HG02763 (cell line): ENCODE measurements around the gene FUT7.
"Not testable (repeated sequence)": the region's sequence is repeated elsewhere in the genome, so short reads cannot be mapped to it uniquely, and the experiment has no call there.

Experiments
- ATAC-seq: cut with Tn5 transposase; IDR thresholded peaks from one replicate; pipeline ENCODE4 v1.9.1; 2021; ENCODE audit warnings: mild to moderate bottlenecking, moderate library complexity; ENCODE audit not compliant: unreplicated experiment

FUT7 gene

DNA sequence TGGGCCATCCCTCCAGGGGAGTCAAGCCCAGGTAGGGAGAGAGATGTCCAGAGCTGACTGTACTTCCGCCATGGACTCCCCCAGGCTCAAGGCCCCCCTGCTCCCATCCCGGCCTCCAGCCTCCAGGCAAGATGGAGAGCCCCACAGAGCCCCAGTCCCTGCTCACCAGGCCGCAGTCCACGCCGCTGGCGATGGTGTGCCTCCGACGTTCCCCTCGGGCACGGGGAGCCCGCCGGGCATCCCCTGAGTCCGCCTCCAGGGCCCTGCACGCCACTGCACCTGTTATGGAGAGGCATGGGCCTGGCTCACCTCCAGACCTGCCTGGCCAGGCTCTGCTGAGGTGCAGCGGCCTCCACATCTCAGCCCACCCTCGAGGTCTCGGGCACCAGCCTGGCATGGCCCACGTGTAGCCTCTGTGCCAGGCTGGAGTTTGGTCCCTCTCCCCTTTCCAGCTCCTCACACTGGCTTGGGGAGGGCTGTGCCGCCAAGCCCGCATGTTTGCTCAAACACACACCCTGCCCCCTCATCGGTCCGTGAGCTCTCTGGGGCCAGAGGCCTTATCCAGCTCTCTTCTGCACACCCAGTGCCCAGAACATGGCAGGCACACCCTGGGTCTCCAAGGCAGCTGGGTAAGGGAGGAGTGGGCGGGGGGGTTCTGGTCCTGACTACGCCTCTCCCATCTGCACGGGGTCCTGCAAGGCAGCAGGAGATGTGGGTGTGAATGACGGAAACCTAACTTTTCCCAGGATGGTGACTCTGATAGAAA lies 34.4 kb upstream of the FUT7 start:
- ATAC-seq, result no peak

- ATAC-seq, result no peak
Measured at GRCh38 chr9:137065336-137065967, 33.6 kb upstream of the FUT7 start.

- ATAC-seq, result no peak
Measured at GRCh38 chr9:137064880-137065164, 32.9 kb upstream of the FUT7 start.

GRCh38 chr9:137064027-137064879 lies 32.4 kb upstream of the FUT7 start:
- no peak for ATAC-seq

DNA sequence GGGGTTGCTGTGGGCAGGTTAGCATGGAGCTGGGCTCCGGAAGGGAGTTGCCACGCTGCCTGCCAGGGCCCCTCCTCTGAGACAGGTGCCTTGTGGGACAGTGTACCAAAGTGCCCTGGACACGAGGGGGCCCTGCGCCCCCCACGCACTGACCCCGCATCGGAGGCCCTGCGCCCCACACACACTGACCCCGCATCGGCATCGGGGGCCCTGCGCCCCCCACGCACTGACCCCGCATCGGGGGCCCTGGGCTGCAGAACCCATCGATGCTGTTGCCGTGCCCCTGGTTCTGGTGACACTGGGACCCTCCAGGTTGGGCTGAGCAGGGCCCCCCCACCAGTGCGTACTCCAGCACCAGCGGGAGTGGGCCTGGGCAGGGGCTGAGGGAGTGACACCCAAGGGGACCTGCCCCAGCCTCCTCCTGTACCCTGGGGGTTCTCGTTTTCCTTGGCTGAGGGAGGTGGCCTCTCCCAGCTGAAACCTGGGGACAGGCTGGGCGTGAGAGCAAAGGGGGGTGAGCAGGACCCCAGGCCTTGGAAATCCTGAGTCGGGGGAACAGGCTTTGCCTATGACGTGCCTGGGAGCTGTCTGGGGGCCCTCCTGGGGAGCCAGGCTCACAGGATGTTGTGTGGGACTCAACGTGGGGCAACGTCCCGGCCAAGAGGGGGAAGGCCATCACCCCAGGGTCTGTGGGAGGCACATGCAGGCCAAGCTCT lies 31.6 kb upstream of the FUT7 start:
- ATAC-seq, result no peak

DNA sequence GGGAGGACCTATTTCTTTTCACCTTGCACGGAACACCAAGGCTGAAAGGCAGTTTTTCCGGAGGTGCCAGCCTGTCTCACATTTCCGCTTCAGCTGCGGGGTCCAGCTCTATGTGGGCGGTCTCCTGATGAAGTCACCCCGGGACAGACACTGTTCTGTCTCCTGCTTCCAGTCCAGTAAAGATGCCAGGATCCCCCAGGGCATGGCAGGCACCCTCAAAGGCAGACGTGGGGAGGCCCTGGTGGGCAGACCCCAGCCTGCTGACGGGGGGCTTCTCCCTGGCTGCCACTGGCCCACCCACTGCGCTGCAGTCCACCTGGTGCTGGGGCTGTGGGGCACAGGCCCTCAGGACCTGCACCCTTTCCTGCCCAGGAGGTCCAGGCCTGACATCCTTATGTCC lies 30.9 kb upstream of the FUT7 start:
- not testable (repeated sequence) for ATAC-seq

DNA sequence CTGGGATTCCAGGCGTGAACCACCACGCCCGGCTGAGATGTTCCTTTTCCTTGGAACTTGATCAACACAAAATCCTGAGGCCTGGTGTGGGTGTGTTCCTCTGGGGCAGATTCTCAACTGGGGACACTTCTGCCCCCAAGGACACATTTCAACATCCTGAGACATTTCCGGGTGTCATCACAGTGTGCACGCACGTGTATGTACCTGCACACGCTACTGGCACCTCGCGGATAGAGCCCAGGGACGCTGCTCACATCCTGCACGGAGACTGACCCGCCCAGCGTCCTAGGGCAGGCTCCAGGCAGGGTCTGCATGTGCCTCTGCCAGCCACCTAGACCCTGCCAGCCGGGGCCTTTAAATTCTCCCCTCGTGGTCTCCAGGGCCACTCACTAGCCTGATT lies 30.5 kb upstream of the FUT7 start:
- no peak for ATAC-seq

DNA sequence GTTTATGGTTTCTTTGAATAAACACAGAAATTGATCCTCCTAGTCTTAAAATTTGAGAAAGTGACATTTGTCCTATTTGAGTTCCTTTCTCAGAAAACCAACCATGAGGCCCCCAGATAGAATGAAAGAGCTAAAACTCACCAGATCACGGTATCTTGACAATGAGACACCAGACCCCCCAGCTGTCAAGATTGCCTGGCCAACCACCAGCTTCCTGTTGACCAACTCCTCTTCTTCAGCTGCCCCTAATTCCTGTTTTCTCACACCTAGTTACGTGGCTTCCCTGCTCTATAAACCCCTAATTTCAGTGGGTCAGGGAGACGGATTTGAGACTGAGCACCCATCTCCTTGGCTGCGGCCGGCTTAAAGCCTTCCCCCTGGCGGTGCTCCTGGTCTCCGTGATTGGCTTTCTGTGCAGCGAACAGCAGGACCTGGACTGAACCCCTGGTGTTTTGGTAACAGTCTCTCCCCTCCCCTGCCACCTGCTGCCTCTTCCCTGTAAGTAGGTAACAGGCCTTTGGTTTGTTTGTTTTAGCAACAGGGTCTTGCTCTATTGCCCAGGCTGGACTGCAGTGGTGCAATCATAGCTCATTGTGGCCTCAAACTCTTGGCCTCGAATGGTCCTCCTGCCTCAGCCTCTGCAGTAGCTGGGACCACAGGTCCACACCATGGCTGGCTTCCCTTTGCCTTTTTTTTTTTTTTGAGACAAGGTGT lies 26.8 kb upstream of the FUT7 start:
- no peak for ATAC-seq

DNA sequence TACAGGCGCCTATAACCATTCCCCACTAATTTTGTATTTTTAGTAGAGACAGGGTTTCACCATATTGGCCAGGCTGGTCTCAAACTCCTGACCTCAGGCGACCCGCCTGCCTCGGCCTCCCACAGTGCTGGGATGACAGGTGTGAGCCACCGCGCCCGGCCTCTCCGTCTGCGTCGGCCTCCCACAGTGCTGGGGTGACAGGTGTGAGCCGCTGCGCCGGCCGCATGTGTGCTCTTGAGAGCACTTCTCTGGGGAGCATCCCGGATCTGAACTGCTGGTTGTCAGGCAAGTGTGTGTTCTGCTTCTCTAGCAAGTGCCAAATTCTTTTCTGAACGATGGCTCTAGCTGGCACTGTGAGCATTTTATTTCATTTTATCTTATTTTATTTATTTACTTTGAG lies 25.7 kb upstream of the FUT7 start:
- ATAC-seq, result no peak

GRCh38 chr9:137056739-137057415 lies 25.0 kb upstream of the FUT7 start:
- no peak for ATAC-seq

DNA sequence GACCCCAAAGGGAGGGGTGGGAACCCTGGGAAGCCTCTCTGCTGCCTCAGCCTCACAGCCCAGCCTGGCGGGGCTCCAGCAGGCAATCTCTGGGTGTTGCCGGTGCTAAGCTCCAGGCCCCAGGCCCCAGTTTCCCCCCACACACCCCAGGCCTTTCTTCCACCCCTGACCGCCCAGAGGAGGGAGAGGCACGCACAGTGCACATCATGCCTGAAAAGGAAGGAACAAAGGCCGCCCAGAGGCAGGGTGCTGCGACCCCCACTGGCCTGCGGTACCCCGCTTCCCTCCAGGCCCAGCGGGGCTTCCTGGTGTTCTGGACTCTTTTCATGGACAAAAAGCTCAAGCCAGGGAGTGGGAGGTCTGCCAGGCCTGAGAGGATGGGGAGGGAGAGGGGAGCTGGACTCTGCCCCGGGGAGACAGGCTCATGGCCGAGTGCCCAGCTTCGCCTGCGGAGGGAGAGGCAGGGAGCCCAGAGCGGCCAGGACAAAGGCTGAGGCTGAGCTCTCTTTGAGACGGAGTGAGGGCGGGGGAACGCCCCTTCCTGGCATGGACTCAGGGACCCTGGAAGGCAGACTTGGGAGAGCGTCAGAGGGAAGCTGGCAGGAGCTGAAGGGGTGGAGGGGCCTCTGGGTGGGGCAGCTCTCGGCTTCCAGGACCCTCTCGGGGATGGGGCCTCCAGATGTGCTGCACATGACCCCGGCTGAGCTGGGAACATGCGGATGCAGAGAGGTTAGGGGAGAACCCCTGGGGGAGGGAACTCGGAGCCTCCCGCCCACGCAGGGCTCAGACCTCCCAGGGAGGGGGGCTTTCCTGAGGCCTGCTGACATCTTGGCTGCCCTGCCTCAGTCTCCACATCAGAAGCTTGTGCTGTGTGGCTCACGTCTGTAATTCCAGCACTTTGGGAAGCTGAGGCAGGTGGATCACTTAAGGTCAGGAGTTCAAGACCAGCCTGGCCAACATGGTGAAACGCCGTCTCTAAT lies 23.8 kb upstream of the FUT7 start:
- ATAC-seq, result no peak

DNA sequence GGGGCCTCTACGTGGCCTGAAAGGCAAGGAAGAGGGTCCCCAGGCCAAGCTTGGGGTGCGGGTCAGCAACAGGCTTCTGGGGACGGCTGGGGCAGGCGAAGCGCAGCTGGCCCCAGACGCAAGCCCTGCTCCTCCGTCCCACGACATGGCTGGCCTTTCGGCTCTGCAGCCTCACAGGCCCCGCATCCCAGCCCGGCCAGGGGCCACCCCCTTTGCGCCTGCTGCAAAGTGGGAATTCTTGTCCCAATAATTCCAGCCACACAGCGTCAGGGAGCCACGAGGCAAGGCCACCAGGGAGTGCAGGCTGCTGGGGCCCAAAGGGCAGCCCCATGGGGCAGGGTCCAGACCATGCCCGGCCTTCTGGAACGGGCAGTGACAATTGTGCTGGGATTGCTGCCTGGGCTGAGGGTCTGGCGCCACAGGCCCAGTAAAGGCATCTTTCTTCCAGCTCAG lies 23.1 kb upstream of the FUT7 start:
- no peak for ATAC-seq

DNA sequence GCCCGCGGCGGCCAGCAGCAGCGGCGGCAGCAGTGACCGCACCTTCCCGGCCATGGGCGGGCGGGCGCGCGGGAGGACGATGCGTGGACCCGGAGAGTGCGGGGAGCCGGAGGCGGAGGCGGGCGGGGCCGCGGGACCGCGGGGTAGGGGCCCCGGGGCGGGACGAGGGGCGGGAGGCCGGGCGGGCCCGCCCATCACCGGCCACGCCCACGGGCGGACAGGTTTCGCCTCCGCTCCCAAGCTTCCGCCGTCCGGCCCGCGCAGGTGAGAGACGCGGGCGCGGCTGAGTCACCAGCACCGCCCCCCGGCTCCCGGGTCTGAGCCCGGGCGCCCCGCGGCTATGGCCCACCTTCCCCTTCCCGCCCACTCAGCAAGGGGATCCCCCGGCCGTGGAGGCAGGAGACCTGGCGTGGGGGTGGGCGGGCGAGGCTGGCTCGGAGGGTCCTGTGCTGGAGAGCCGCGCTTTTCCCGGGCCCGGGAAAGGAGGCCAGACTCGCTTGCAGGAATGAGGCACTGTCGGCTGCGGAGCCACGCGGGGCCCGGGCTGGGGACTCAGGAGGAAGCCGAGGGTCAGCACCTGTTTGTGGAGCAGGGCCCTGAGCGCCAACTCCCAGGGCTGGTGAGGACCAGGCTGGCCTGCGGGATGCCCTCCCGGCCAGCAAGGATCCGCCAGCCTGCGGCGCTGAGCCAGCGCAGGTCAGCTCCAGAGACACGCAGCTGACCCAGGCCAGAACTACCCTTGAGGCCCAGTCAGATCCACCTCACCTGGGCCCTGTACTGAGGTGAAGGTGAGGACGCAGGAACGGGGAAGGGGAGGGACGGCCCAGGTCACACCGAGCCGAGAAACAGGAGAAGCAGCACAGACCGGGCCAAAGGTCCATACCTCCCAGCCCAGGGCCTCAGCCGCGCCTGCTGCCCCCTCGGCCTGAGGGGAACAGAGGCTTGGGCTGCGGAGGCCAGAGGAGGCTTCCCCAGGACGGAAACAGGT lies 22.4 kb upstream of the FUT7 start, which contains the start of gene ENTPD2:
Gene ENTPD2, minus strand, starts transcription at position 118 of the 988 bp plus-strand sequence. Its CDS starts 64 bp downstream, at position 54.
- ATAC-seq, result no peak

GRCh38 chr9:137052998-137053943 lies 21.4 kb upstream of the FUT7 start:
- no peak for ATAC-seq

DNA sequence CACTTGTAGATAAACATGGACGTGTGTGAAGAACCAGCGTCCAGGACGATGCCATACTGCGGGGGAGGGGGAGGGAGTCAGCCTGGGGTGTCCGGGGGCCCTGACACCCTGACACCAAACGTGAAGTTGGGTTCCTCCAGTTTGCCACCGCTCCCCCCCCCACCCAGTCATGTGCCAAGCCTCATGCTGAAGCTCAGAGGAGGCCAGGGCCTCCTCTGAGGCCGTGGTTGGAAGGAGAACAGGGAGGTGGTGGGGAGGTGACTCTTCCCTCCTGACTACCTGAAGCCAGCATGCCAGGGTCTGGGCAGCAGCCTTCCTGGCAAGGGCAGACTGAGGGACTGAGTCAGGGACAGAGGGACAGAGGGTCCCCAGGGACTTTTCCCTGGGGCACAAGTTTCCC lies 20.4 kb upstream of the FUT7 start:
- ATAC-seq, result no peak

DNA sequence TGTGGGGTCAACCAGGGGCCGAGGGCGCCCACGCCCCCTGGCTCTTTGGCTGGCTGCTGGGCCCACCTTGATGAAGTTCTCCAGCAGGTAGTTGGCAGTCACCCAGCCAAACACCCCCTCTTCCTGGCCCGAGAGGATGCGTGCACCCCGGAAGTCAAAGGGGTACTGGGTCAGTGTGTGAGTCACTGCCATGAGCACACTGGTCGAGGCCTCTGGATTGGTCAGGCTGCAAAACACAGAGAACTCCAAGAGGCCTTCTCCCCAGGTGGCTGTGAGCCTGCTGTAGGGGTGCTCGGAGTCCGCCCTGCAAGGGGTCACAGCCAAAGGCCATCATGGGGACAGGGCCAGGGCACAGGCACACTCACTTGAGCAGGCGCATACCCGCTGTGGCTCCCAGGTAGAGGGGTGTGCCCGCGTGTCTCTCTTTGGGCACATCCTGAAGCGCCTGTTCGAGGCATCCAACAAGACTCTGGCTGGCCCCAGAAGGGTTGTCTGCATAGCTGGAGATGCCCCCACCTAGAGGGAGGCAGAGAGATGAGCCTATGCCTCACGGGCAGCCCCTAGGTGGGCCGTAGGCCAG lies 19.3 kb upstream of the FUT7 start:
- no peak for ATAC-seq
